ENCODE data around the gene SRP9.

DNA sequence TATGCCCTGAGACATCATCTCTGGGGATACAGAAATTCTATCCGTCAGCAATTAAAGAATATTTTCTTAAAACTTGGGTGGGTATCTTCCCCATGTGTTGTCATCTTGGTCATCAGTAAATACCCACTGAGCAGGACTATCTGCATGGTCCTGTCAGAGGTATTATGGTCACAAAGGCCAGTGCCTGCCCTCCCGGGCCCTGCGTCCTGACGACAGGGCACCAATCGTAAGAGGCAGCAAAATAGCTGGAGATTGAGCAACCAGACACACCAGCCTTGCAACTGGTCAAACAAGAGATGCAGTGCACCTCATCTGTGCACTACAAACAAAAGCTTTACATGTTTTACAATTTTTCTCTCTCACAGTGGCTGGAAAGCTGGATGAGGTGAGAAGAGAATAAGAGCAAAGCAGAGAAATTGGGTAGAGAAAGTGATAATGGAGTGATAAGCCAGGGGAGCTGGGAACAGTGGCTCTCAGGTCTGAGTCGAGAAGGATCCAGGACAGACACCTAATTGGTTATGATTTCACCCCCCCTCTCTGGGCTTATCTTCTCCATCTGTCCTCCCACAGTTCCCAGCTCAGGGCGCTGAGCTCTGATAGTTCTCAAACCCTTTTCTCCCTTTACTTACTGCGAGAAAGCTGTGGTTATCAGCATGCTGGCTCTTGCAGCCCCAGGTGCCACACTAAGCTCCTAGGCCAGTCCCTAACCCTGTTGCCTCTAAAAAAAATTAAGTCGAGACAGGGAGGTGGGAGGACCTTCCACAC lies 8.8 kb upstream of the SRP9 start:
- TF ChIP-seq, protein P1, sequence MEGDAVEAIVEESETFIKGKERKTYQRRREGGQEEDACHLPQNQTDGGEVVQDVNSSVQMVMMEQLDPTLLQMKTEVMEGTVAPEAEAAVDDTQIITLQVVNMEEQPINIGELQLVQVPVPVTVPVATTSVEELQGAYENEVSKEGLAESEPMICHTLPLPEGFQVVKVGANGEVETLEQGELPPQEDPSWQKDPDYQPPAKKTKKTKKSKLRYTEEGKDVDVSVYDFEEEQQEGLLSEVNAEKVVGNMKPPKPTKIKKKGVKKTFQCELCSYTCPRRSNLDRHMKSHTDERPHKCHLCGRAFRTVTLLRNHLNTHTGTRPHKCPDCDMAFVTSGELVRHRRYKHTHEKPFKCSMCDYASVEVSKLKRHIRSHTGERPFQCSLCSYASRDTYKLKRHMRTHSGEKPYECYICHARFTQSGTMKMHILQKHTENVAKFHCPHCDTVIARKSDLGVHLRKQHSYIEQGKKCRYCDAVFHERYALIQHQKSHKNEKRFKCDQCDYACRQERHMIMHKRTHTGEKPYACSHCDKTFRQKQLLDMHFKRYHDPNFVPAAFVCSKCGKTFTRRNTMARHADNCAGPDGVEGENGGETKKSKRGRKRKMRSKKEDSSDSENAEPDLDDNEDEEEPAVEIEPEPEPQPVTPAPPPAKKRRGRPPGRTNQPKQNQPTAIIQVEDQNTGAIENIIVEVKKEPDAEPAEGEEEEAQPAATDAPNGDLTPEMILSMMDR (IDR thresholded peaks at IDR 0.05 in 8 of 11, conservative IDR thresholded peaks at IDR 0.05 in 3 of 11): no peak
- TF ChIP-seq POLR2AphosphoS5 (IDR thresholded peaks at IDR 0.05): no peak

Data from spleen (tissue), 7 donors.